HS-27A (cell line): ENCODE data around the gene TMEM18.
A peak's percentile ranks its signal among the peaks of the same experiment; 100 is the strongest.
"Not testable (repeated sequence)": the region's sequence is repeated elsewhere in the genome, so short reads cannot be mapped to it uniquely, and the experiment has no call there.

Source experiments
- DNase-seq: peaks from one replicate; pipeline ENCODE4 v3.0.0-alpha.2; 2012; ENCODE audit warnings: low read depth, missing footprints

The TMEM18 gene

DNA sequence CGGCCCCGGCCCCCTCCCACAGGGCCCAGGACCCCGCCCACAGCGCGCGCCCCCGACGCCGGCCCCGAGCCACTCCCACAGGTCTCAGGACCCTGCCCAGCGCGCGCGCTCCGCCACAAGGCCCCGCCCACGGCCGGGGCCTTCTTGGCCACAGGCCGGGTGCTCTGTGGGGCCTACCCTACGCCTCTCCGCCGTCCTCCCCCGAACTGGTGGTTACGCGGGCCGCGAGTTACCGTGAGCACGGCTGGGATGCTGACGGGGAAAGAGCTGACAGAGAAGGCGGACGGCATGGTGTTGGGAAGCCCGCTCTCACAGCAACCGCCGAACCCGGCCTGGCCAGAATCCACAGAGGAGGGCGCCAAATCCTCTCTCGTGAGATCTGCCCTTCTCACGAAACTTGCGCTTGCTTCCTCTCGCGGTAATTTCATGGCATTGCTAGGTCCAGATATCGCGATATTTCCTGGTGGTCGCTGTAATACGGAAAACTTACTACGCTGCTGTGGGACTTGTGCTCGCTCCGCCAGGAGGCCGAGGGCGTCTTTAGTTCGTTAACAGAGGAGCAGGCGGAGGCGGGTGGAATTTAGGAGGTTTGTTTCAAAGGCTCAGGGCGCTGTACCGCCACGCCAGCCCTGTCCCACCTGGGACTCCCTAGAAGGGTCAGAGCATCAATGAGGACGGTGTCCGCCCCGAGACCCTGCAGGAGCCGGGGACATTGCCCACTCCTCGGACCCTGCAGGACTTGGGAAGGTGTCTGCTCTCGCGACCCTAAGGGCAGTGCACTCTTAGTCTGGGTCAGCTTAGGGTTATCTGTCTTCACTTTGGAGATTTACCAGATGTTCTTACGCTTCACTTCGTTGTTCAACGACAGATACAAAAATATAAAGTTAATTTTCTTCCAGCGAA lies at the start of gene TMEM18:
TMEM18 (minus strand) TSS at position 351 of the 903 bp plus-strand sequence; CDS start at position 290, 61 bp downstream.
- peak; percentile 93 for DNase-seq

GRCh38 chr2:726169-726568 lies 49.0 kb upstream of the TMEM18 start:
- DNase-seq: no peak

DNA sequence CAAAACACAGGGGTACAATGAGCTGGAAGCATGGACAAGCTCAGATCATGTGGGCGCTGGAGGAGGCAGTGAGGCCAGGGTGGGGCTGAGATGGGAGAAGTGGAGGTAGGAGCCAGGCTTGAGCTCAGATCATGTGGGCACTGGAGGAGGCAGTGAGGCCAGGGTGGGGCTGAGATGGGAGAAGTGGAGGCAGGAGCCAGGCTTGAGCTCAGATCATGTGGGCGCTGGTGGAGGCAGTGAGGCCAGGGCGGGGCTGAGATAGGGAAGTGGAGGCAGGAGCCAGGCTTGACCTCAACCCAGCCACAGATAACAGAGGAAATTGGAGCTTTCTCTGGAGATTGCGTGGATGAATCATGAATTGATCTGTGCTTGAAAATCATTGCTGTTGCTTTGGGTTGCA lies 48.3 kb upstream of the TMEM18 start:
- DNase-seq: no peak

- no peak for DNase-seq
Observed at GRCh38 chr2:723761-724160, 46.6 kb upstream of the TMEM18 start.

GRCh38 chr2:720842-721241 lies 43.6 kb upstream of the TMEM18 start:
- DNase-seq: no peak

- DNase-seq: no peak
Observed at GRCh38 chr2:719734-720133, 42.5 kb upstream of the TMEM18 start.

GRCh38 chr2:719191-719590 lies 42.0 kb upstream of the TMEM18 start:
- no peak for DNase-seq

GRCh38 chr2:717661-718060 lies 40.5 kb upstream of the TMEM18 start:
- DNase-seq: no peak

GRCh38 chr2:715854-716560 lies 38.8 kb upstream of the TMEM18 start:
- DNase-seq: no peak

- no peak for DNase-seq
Observed at GRCh38 chr2:715038-715437, 37.8 kb upstream of the TMEM18 start.

GRCh38 chr2:714005-714741 lies 37.0 kb upstream of the TMEM18 start:
- DNase-seq: no peak

DNA sequence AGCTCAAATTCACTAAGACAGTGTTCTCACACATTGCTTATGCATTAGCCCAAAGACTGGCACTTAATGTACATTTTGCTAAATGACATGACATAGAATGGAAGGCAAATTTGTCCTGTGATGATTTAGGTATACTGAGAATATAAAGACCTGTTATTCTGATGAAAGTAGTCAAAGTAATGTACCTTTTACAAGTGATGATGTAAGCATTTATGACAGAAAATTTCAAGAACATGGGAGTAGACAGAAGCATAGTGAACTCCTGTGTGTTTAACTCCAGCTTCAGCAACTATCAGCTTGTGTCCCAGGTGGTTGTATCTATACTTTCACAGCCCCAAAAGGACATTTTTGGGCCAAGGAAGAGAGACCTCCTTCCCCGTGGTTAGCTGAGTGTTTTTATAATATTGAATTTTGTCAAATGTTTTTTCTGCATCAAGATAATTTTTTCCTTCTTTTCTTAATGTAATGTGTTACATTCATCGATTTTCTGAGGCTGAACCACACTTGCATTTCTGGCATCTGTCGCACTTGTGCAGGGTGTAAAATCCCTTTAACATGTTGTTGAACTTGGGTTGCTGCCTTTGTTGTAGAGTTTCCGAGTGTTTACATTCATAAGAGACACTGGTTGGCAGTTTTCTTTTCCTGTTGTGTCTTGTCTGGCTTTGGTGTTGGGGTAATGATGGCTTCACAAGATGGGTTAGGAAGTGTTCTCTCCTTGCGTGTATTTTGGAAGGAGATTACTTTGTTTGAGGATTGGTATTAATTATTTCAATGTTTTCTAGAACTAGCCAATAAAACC lies 33.9 kb upstream of the TMEM18 start:
- DNase-seq: no peak

DNA sequence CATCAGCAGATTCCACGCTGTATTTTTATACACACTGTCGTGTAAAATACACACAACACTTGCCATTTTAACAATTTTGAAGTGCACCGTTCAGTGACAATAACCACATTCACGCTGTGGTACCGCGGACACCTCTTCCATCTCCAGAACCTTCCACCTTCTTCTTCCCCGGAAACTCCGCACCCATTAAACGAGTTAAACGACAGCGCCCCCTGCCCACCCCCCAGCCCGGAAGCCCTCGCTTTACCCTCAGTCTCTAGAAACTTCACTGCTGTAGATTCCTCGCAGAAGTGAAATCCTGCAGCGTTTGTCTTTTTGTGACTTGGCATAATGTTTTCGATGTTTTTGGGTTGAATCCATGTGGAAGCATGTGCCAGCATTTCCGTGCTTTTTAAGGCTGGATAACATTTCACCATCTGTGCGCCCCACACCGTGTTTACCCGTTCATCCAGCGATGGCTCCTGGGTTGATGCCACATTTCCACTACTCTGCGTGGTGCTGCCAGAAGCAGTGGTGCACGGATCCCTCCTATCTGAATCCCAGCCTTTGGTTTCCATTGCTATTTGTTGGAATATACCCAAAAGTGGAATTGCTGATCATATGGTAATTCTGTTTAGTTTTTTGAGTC lies 32.0 kb upstream of the TMEM18 start:
- DNase-seq: no peak

- no peak for DNase-seq
Observed at GRCh38 chr2:708667-709066, 31.5 kb upstream of the TMEM18 start.

DNA sequence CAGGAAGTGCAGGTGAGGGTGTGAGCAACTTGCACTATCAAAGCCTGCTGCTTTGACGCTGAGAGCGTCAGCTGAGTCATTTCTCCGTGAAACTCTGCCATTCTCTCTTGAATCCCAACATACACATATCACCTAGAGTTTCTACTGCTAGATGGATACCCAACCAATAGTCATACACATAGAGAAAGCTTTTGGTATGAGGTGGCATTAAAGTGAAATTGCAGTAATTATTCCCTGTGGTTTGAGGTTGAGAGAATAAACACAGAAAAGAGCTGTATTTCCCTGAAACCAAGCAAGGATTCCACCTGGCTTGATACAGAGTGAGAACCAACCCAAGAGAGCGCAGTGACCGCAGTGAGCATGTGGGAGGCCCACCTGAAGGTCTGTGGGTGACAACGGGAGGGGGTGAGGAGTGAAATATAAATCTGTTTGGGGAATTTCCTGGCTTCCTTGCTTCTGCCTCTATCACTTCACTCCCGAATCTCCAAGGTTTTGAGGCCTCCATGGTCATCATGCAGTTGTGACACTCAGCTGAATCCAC lies 28.8 kb upstream of the TMEM18 start:
- no peak for DNase-seq

DNA sequence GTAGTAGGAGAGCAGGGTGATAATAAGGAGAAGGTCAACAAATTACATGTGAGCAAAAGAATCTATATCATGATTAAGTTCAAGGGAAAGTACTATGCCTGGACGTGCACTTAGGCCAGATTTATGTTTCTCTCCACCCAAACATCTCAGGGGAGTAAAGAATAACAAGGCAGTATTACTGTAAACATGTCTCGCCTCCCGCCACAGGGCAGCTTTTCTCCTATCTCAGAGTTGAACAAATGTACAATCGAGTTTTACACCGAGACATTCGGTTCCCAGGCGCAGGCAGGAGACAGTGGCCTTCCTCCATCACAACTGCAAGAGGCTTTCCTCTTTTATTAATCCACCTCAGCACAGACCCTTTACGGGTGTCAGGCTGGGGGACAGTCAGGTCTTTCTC lies 25.6 kb upstream of the TMEM18 start:
- not testable (repeated sequence) for DNase-seq

DNA sequence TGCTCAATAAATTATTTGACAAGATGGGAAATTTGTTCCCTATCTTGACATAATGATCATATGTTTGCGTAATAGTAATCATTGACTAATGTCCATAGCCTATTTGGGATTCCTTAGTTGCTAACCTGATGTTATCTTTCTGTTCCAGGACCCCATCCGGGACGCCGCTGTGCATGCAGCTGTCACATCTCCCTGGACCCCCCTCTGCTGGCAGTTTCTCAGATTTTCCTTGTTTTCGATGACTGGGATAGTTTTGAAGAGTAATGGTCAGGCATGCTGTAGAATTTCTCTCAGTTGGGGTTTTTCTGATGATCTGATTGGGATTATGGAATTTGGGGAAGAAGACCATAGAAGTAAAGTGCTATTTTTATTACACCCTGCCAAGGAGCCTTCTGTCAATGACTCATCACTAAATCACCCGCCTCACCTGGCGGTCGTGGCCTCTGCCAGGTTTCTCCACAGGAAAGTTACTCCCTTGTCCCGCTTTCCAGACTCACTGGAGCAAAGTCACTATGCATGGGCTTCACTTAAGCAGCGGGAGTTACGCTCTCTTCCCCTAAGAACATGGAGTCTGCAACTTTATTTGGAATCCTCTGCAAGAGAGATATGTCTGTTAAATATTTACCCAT lies 19.9 kb upstream of the TMEM18 start:
- DNase-seq: no peak

- DNase-seq: no peak
Observed at GRCh38 chr2:696463-696862, 19.3 kb upstream of the TMEM18 start.

GRCh38 chr2:694906-695510 lies 17.8 kb upstream of the TMEM18 start:
- DNase-seq: no peak

DNA sequence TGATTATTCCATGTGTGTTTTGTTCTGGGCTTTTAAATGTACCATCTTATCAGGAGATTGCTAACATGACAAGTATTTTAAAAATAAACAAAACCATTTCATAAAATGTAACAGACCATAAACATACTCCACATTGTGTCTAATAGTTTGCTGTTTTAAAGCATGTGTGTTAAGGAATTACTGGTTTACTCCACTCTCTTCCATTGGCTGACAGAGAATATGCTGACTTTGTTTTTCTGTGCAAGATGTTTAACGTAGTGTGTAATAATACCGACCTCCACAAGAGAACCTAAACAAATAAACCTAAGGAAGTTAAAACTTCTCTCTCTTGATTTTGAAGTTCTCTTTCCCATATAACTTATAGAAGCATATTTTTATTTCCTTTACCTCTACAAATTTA lies 17.0 kb upstream of the TMEM18 start:
- DNase-seq: no peak
